DMS79 (cell line): ENCODE results near the gene DCTN1.

Experiments used
- DNase-seq: peaks from one replicate; lab custom pipeline; 2025; lab: John Stamatoyannopoulos, UW

The DCTN1 gene

DNA sequence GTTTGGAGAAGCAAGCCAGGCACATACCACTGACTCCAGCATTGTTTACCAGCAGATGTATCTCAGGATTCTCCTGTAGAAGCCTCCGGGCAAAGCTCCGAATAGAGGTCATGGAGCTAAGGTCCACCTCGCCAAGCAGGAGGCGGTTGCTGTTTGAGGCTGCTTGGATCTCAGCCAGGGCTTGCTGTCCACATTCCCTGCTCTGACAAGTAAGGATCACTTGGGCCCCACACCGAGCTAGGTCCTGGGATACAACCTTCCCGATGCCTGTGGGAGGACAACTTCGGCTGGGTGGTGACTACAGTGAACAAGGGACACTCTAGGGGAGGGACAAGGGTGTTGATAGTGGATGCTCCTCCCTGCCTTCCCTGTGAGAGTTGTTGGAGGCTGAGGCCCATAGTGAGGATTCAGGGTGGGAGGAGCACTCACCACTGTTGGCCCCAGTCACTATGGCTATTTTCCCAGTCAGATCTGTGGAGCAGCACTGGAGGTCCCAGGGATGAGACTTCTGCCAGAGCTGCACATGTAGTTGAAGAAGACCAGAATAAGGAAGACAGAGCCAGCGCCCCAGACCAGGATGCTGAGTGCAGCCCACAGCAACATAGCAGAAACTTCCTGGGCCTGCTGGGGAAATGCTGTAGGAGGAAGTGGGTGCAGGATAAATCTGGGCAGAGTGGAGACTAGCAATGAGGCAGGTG is 33.0 kb upstream of the DCTN1 start:
- DNase-seq = no peak

DNA sequence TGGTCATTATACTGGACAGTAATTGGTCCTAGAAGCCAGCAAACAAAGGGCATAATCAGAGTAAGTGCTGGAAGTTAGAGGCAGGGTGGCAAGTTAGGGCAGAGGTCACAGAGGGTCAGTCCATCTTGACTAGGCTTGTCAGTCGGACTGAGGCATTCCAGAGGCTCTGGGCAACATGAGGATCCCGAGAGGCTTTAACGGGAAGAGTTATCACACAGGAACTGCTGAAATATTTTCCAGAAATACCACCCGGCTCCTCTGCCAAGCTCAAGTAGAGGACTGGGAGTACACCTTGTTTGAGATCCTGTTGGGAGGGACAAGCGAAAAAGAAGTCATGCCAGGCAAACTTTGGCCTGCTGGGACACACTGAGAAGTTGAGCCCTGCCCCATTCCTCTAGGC is 27.6 kb upstream of the DCTN1 start:
- DNase-seq = no peak

DNA sequence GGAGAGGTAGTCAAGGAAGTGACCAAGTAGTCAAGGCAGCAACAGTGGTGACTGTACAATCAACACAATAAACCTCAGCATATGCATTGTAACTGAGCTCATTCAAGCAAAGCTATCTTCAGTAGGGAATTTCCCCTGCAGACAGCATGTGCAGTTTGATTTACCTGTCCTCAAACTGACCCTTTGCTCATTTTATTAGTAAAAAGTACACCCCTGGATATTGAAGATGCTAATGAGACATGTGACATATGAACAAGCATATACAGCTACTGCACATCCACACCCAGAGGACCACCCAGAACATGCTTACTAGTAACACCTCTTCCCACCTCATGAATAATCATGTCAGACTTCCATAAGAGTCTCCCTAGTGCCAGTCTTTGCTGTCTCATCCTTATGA is 25.9 kb upstream of the DCTN1 start:
- DNase-seq = no peak

DNA sequence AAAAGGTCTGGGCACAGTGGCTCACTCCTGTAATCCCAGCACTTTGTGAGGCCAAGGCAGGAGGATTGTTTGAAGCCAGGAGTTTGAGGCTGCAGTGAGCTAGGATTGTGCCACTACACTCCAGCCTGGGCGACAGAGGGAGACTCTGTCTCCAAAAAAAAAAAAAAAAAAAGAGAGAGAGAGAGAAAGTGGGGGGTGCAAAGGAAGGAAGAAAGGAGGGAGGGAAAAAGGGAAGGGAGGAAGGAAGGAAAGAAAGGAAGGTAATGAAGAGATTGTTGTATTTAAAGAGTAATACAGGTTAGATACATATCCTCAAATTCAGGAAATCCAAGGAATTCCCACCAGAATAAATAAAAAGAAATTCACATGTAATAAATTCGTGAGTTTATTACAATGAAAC is 21.8 kb upstream of the DCTN1 start:
- DNase-seq = no peak

DNA sequence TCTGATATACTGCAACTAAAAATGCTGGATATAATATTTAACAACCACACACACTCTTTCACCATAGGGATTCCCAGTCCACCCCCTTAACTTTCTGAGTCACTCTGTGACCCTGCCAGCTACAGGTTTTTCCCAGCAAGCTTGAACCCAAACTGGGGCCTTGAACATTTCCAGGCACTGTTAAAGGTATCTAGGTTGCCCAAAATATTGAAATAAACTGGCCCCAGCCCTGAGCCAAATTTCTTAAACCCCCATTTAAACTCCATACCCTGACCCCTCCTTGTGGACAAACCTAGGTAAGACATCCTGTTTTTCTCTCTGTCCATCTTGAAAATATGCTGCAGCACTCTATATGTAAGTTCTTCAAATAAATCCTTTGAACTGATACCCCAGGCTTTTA is 19.7 kb upstream of the DCTN1 start:
- DNase-seq = no peak

DNA sequence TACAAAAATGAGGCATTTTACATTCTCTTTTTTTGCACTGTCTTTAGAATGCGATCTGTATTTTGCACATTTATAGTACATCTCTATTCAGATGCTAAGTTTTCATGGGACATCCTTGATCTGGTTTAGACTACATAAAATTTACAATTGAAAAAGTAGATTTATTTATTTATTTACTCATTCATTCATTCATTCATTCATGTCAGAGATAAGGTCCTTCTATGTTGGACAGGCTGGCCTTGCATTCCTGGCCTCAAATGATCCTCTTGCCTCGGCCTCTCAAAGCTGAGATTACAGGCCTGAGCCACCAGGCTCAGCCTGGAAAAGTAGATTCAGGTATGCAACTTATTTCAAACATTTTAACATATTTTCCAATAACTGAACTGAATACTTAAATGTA is 16.0 kb upstream of the DCTN1 start:
- DNase-seq = no peak

DNA sequence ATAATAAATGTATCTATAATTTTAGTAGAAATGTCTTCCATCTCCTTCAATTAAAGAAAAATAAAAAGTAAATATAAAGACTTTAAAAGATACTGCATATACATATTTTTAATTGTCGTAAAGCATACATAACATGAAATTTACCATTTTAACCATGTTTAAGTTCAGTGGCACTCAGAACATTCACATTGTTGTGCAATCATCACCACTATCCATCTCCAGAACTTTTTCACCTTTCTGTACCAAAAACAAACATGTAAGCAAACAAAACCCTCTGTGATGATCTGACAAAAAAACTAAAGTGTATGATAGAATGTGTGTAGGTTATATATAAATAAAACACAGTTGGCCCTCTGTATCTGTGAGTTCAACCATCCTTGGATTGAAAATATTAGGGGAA is 13.4 kb upstream of the DCTN1 start:
- no peak for DNase-seq

DNA sequence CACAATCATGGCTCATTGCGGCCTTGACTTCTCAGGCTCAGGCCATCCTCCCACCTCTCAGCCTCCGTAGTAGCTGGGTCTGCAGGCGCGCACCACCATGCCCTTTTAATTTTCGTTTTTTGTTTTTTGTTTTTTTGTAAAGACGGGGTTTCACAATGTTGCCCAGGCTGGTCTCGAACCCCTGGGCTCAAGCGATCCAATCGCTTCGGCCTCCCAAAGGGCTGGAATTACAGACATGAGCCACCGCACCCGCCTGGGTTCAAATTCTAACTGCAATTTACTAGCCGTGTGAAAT is 12.3 kb upstream of the DCTN1 start:
- no peak for DNase-seq

DNA sequence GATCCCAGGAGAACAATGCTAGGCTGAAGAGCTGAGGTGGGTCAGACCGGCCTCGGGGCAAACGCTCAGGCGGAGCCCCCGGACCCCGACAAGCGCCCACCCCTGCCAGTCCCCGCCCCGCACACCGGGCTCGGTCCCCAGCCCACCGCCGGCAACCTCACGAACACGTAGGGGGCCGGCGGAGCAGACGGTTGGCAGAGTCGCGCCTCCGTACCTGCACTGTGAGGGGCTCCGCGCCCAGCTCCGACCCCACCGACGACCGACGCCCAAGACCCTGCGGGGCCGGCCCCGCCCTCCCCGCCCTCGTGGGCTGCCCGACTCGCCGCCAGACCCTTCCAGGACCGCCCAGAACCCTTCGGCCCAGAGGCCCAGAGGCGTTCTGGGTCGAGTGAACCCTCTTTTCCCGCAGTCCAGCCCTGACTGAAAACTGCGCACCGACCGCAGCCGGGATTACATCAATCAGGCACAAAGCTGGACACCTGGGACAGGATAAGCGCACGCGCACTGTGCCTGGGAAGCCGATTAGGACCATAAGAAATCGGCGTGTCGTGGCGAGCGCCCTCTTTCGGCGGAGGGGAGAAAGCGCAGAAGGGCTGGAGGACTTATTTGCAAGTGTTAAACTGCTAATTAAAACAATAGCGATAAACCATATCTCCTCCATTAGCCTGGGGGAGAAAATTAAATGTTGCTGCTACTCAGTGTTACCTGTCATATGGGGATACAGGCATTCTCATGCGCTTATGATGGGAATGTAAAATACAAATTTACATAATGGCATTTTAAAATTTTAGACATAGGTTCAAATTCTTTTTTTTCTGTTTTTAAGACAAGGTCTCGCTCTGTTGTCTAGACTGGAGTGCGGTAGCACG is 11.7 kb upstream of the DCTN1 start:
- DNase-seq = peak; percentile 81

DNA sequence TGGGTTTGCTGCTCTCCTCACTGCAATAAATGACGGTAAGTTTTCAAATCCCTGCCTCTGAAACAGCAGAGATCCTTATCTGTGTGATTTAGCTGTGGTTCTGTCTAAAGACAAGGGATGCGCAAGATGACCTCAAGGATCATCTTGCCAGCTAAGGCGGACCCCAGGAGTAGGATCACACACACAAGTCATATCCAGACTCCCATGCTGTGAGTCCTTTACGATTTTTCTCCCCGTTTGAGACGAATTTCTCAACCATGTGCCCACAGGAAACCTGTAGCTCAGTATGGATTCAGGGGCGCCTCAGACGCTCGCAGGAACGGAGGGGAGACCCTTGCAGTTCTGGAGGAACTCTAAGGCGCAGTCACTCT is 11.1 kb upstream of the DCTN1 start:
- DNase-seq = no peak

DNA sequence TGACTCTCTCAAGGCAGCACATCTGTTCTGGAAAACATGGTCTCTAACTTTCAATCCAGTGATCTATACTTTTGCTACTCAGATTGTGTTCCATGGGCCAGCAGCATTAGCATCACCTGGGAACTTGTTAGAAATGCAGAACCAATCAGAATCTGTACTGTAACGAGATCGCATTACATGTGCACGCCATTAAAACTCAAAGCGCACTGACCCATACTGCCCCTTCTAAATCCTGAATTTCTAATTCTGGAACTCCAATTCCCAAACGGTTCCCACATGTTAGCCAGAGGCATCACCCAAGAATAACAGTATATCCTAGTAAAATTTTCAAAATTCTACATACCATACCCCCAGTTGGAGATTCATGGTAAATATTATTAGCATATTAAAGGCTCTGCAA is 10.5 kb upstream of the DCTN1 start:
- no peak for DNase-seq

DNA sequence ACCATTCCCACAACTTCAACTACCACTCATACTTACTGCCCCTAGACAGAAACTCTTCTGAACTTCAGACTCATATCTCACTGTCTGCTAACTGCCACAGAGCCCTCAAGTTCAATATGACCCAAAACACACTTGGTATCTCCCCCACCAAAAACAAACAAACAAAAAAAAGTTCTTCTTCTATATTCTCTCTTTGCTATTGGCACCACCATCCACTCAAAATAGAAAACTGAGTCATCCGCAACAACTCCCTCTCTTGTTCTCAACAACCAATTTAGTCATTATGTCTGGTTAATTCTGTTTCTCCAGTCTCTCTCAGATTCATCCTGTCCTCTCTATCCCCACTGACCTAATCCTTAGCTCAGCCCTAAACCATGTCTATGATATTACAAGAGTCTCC is 7.2 kb upstream of the DCTN1 start:
- no peak for DNase-seq

DNA sequence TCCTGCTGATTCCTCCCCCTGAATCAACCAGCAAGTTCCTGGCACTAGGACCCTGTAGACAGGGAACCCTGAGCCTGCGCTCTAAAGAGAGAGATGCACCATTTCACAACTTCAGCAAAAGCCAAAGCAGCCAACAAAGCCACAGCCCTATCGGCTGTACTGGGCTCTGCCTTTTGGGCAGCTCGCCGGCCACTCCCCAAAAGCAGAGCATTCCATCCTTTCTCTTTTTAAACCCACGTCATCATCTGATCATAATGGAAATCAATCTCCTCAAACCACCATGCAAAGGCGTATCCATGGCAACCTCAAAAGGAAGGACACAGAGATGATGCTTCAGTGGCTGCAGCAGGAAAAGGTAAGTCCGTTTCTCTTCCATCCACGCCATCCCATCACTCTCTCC is 5.3 kb upstream of the DCTN1 start:
- no peak for DNase-seq

DNA sequence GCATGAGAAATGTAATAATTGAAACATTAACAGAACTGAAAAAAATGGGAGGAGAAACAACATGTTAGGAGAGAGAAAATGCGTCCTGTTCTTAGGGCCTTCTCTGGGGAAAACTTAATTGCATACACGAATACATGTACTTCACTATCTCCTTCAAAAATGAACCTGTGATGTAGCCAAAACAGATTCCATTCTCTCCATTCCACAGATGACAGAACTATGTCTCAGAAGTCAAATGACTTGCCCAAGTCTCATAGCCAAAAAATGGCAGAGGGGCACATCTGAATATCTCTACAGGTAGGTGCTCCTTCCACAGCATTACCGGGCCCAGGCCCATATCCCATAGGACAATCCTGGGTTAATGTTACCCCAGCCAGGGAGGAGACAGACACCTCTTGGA is 3.9 kb upstream of the DCTN1 start:
- no peak for DNase-seq

DNA sequence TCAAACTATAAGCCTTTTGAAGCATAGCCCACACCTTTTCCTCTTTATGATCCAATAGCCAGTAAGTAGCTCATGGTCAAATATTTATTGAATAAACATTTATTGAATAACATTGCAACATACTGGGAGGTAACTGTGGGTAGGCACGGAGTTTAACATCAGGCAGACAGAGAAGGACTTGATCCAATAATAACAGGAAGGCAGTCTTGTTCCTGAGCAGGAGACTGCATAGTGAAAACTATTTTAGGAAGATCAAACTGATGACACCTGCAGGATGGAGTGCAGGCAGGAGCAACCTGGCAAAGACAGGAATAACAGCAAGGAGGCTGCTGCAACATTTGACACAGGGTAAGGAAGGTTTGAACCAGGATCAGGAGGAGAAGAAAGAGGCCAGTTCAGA is 3.1 kb upstream of the DCTN1 start:
- DNase-seq = no peak

DNA sequence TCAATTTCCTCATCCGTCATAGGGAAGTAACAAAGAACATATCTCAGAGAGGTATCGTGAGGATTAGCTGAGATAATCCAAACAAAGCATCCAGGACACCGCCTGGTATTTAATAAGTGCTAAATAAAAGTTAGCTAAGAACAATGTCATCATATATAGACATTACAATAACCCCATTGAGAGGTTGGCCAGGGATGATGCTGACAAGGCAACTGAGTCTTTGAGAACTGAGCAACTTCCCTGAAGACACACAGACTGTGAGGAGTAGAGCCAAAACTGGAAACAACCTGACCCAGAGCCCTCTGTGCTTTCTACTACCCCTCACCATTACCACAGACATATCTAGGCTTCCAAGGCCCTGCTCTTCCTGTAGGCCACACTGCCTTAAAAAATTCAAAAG is 1.6 kb upstream of the DCTN1 start:
- no peak for DNase-seq

DNA sequence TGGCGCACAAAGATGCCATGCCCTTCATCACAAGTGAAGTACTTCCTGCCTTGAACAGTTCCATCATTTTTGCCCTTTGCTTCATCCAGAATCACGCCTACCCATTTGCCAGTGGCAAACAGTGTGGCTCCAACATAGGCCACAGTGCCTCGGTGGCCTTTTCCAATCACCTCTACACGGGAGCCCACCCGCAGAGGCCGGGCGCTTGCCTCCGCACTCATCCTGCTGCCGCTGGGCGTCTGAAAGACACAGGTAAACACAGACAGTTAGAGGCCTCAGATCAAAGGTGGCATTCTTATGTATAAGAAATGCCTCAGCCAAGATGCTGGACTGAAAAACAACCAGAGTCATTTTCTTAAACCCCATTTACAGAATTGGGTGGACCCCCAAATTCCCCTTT is 2.1 kb downstream of the DCTN1 start:
- no peak for DNase-seq

DNA sequence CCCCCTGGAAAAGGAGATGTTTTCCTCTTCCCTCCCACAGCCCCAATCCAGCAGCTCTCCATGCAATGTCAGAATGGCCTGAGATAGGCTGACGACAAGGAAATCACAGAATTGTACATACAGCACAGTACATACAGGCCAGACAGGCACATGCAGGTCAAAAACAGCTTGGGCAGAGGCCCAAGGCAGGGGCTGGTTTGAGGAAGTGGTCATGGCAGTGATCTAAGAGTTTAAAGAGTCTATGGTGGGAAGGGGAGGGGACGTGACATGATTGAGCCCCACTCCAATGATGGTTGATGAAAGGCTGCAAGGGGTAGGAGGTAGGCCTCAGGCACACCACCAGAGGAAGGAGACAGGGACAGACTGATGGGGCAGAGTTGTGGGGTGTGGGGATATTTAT is 4.3 kb downstream of the DCTN1 start:
- no peak for DNase-seq

DNA sequence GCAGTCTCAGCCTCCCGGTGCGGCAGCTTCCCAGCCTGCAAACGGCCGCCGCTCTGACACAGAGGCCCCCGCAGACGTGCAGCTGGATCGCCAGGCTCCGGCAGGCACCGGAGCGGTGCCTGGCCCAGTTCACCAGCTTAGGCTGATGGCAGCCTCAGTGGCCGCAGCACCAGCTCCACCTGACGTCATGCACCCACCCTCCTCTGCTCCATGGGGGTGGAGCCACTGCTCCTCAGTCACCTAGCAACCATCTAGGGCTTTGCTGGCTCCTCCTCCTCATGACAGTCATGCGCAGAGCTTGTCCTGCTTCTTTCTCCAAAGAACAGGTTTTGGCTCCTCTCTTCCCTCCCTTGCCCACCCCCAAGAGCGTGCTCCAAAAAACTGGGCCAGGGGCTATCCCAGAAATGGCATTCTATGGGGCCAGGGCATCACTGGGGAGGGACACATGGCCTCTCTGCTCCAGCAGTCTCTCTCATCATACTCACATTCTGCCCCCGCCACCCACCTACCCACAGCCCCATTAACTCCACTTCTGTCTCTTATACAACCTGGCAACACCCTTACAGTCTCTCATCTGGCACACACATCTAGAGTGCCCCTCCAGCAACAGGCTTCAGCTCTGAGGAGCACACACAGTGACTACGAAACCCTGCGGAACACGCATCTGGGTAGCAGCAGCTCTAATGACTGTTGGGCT is 5.5 kb downstream of the DCTN1 start:
- peak; percentile 87 for DNase-seq

DNA sequence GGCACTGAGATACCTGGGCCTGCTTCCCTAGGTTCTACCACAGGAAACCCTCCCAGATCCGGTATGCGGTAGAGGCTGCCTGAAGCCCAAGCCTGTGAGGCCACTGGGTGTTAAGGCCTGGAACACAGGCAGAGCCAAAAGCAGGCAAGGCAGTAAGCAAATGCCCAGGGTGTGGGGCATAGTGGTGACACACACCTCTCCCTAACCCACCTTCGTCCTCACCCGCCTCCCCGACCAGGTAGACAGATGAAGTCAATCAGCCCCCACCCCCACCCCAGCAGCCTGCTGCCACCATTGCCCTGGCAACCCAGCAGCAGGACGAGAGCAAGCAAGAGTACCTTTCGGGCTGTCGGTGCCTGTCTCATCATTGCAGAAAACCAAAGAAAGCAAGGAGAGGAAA is 6.1 kb downstream of the DCTN1 start:
- peak; percentile 19 for DNase-seq

DNA sequence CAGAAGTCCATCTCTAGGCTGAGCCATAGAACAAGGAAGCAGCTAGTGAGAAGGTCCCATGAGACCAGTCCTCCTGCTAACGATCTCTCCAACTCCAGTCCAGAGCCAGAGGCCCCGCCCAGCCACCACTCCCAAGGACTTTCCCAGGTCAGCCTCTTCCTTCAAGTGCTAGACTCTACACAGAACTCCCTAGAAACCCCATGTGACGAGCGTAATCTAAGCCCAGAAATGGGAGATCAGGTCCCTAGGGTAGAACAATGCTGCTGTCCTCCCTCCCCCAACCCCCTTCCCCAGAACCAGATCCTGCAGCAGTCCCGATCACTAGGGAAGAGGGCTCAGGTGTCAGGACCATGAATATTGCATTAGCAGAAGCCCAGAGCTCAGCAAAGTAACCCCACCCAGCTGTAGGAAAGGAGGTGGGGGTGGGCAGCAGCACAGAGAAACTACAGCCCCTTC is 6.9 kb downstream of the DCTN1 start:
- peak; percentile 85 for DNase-seq

DNA sequence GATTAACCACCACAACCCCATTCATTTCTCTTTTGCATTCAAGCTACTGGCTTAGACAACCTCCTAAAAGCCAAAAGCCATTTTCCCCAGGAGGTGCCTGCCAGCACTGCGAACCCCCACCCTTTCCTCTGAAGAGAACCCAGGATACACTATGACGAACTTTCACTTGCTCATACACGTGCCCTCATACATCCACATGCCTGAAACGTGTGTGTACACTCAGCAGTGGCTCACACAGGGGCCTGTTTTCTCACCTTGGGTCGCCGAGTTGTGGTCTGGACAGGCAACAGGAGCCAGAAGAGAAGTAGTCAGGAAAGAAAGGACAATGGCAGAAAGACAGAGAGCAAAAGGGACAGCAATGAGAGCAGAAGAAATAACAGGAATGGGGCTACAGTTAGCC is 7.4 kb downstream of the DCTN1 start:
- no peak for DNase-seq

DNA sequence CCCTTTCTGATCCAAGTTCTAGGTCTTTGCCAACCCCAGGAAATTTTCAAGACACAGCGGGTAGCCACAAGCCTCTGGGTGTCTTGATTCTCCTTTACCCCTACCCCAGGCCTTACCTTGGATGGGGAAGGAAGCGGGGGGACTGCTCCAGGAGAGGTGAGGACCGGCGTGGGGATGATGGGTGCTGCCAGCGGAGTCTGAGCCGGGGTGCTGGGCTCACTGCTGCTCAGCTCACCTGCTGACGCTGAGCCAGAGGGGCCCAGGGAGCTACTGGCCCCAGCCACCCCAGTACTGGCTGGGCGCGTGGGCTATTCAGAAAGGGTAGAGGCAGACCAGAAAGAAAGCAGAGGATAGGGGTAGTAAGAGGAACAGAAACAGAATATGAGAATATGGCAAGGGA is 8.7 kb downstream of the DCTN1 start:
- DNase-seq = no peak
